Measurements from ENCODE around the gene DHX35. TPM values are rescaled to one million over a fixed set of nuclear protein-coding genes. Genes with fewer than 3 reads are reported as not detected.

DHX35 gene
- total RNA-seq, 1 experiment from 2014 or later = 12.2 TPM

DNA sequence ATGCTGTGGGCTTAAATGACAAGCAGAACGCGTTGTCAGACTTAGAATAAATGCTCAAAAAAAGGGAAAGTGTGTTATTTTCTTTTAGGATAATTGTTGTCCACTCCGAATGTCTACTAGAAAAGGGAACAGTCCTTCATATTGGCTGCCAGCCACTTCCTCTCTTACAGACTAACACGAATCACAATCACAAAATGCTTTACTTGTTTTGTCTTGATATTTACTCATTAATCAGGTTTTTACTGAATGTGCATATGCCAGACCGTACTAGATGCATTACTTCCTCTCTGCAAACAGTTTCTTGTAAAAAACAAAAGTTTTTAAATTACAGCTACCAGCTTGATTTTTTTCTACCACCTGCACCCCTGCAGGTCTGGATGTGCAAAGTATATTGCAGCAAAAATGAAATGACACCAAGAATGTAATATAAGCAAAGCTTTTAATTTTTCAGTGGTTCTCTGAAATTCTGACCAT lies 821 bp downstream of the DHX35 start:
- H3K27me3 ChIP-seq (ENCODE audit: control insufficient read depth, insufficient read depth, low read length) = no peaks in the 10 kb centered on the region
- CTCF ChIA-PET = no interaction called here
- no peak for TF ChIP-seq POLR2AphosphoS5 (IDR thresholded peaks at IDR 0.05; ENCODE audit: low read depth, low read length)
- TF ChIP-seq, protein P1, sequence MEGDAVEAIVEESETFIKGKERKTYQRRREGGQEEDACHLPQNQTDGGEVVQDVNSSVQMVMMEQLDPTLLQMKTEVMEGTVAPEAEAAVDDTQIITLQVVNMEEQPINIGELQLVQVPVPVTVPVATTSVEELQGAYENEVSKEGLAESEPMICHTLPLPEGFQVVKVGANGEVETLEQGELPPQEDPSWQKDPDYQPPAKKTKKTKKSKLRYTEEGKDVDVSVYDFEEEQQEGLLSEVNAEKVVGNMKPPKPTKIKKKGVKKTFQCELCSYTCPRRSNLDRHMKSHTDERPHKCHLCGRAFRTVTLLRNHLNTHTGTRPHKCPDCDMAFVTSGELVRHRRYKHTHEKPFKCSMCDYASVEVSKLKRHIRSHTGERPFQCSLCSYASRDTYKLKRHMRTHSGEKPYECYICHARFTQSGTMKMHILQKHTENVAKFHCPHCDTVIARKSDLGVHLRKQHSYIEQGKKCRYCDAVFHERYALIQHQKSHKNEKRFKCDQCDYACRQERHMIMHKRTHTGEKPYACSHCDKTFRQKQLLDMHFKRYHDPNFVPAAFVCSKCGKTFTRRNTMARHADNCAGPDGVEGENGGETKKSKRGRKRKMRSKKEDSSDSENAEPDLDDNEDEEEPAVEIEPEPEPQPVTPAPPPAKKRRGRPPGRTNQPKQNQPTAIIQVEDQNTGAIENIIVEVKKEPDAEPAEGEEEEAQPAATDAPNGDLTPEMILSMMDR (IDR thresholded peaks at IDR 0.05) = no peak
- no peak for TF ChIP-seq TCF7L2 (IDR thresholded peaks at IDR 0.05; ENCODE audit: low read depth, low read length)
- TF ChIP-seq SIN3A (IDR thresholded peaks at IDR 0.05; ENCODE audit: borderline replicate concordance, insufficient read depth, low read depth, low read length) = no peak
- TF ChIP-seq, protein P2, sequence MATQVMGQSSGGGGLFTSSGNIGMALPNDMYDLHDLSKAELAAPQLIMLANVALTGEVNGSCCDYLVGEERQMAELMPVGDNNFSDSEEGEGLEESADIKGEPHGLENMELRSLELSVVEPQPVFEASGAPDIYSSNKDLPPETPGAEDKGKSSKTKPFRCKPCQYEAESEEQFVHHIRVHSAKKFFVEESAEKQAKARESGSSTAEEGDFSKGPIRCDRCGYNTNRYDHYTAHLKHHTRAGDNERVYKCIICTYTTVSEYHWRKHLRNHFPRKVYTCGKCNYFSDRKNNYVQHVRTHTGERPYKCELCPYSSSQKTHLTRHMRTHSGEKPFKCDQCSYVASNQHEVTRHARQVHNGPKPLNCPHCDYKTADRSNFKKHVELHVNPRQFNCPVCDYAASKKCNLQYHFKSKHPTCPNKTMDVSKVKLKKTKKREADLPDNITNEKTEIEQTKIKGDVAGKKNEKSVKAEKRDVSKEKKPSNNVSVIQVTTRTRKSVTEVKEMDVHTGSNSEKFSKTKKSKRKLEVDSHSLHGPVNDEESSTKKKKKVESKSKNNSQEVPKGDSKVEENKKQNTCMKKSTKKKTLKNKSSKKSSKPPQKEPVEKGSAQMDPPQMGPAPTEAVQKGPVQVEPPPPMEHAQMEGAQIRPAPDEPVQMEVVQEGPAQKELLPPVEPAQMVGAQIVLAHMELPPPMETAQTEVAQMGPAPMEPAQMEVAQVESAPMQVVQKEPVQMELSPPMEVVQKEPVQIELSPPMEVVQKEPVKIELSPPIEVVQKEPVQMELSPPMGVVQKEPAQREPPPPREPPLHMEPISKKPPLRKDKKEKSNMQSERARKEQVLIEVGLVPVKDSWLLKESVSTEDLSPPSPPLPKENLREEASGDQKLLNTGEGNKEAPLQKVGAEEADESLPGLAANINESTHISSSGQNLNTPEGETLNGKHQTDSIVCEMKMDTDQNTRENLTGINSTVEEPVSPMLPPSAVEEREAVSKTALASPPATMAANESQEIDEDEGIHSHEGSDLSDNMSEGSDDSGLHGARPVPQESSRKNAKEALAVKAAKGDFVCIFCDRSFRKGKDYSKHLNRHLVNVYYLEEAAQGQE (IDR thresholded peaks at IDR 0.05; ENCODE audit: insufficient read depth in 1 of 2, low read depth in 2 of 2, low read length in 1 of 2) = no peak
- peak overlapping the region; percentile 95 for H3K27ac ChIP-seq (ENCODE audit: low read length)
- no peaks in the 10 kb centered on the region; the same call in 1 of the 2 replicates for H3K36me3 ChIP-seq (ENCODE audit: control insufficient read depth, insufficient read depth, low read length)
- no peak for DNase-seq (ENCODE audit: low read depth, low spot score)
- peaks cover 14% of the 10 kb centered on the region; the same call in 1 of the 2 replicates for H3K4me1 ChIP-seq (ENCODE audit: control insufficient read depth, insufficient read depth, low read length)
- TSS peak; percentile 75 for BruUV-seq (replicated peaks)
- intact Hi-C loops (cut with micrococcal nuclease; ENCODE audit: unreplicated experiment) = no loop called here
- ATAC-seq = no peak
- POLR2A ChIA-PET = no interaction called here
- H3K4me3 ChIP-seq (ENCODE audit: low read depth in 2 of 2, low read length in 2 of 2) = peak overlapping the region; percentile 95 to 99
- in situ Hi-C loops (cut with HindIII; ENCODE audit: low pct_unique_long_range_greater_than_20kb, low sequenced_read_pairs) = no loop called here
- no peaks in the 10 kb centered on the region for H3K9me3 ChIP-seq (ENCODE audit: control insufficient read depth, insufficient read depth, low read depth, low read length)

GRCh38 chr20:38963745-38964144 lies 1.6 kb downstream of the DHX35 start:
- Histone ChIP-seq H3K27ac (ENCODE audit: low read length) (no peak overlapping the region), H3K9me3 (ENCODE audit: control insufficient read depth, insufficient read depth, low read depth, low read length) (no peaks in the 10 kb centered on the region), H3K36me3 (ENCODE audit: control insufficient read depth, insufficient read depth, low read length) (no peaks in the 10 kb centered on the region; the same call in 1 of the 2 replicates), H3K27me3 (ENCODE audit: control insufficient read depth, insufficient read depth, low read length) (no peaks in the 10 kb centered on the region), H3K4me1 (ENCODE audit: control insufficient read depth, insufficient read depth, low read length) (peaks cover 14% of the 10 kb centered on the region; the same call in 1 of the 2 replicates), H3K4me3 (ENCODE audit: low read depth in 2 of 2, low read length in 2 of 2) (no peak overlapping the region)
- POLR2A ChIA-PET = no interaction called here
- intact Hi-C loops (cut with micrococcal nuclease; ENCODE audit: unreplicated experiment) (no loop called here), in situ Hi-C loops (cut with HindIII; ENCODE audit: low pct_unique_long_range_greater_than_20kb, low sequenced_read_pairs) (no loop called here)
- CTCF ChIA-PET = no interaction called here
- TF ChIP-seq POLR2AphosphoS5 (IDR thresholded peaks at IDR 0.05; ENCODE audit: low read depth, low read length) (no peak), TCF7L2 (IDR thresholded peaks at IDR 0.05; ENCODE audit: low read depth, low read length) (no peak), SIN3A (IDR thresholded peaks at IDR 0.05; ENCODE audit: borderline replicate concordance, insufficient read depth, low read depth, low read length) (no peak)
- TF ChIP-seq, protein P1 (IDR thresholded peaks at IDR 0.05) = no peak
- TF ChIP-seq, protein P2 (IDR thresholded peaks at IDR 0.05; ENCODE audit: insufficient read depth in 1 of 2, low read depth in 2 of 2, low read length in 1 of 2) = no peak
- ATAC-seq (no peak), DNase-seq (ENCODE audit: low read depth, low spot score) (no peak)
- BruUV-seq (replicated peaks) = no TSS peak

Measured in Panc1 (cell line).